Measurements from ENCODE around the gene KRT85. TPM values are rescaled to one million over a fixed set of nuclear protein-coding genes. Genes with fewer than 3 reads are reported as not detected.

Gene KRT85
- polyA plus RNA-seq, 1 donor from 2014 or later: not detected

- H3K4me3 Mint-ChIP-seq: no peak overlapping the region
- H3K27me3 Mint-ChIP-seq: peaks cover 10% of the 10 kb centered on the region
- peaks cover 3% of the 10 kb centered on the region for H3K36me3 Mint-ChIP-seq
- no peaks in the 10 kb centered on the region for H3K9me3 Mint-ChIP-seq
- peak overlapping the region in 1 of 3 donors; percentile 52 for H3K27ac Mint-ChIP-seq
- peaks cover 0 to 6% (median 0%) of the 10 kb centered on the region in 3 donors for H3K4me1 Mint-ChIP-seq
Observed at GRCh38 chr12:52383331-52383730, 16.1 kb upstream of the KRT85 start.

GRCh38 chr12:52382854-52383253, 15.6 kb upstream of the KRT85 start:
- Mint-ChIP-seq H3K27me3 (peaks cover 10% of the 10 kb centered on the region), H3K9me3 (no peaks in the 10 kb centered on the region), H3K36me3 (peaks cover 3% of the 10 kb centered on the region), H3K4me3 (no peak overlapping the region), H3K27ac (no peak overlapping the region), H3K4me1 (peaks cover 0 to 6% (median 0%) of the 10 kb centered on the region in 3 donors)

GRCh38 chr12:52381206-52381605, 13.9 kb upstream of the KRT85 start:
- Mint-ChIP-seq H3K27ac (no peak overlapping the region), H3K4me1 (peaks cover 0 to 6% (median 0%) of the 10 kb centered on the region in 3 donors), H3K9me3 (no peaks in the 10 kb centered on the region)

GRCh38 chr12:52380271-52380694, 13.0 kb upstream of the KRT85 start:
- Mint-ChIP-seq H3K27me3 (peaks cover 12% of the 10 kb centered on the region), H3K4me1 (peaks cover 0 to 6% (median 0%) of the 10 kb centered on the region in 3 donors), H3K36me3 (no peaks in the 10 kb centered on the region), H3K9me3 (no peaks in the 10 kb centered on the region), H3K4me3 (no peak overlapping the region), H3K27ac (no peak overlapping the region)

More at GRCh38 chr12:52381206-52381605, 13.9 kb upstream of the KRT85 start:
- H3K36me3 Mint-ChIP-seq: peaks cover 3% of the 10 kb centered on the region
- no peak overlapping the region for H3K4me3 Mint-ChIP-seq
- H3K27me3 Mint-ChIP-seq: peaks cover 10% of the 10 kb centered on the region

GRCh38 chr12:52379536-52379935, 12.3 kb upstream of the KRT85 start:
- Mint-ChIP-seq H3K4me1 (peaks cover 0 to 6% (median 0%) of the 10 kb centered on the region in 3 donors), H3K36me3 (no peaks in the 10 kb centered on the region), H3K4me3 (no peak overlapping the region), H3K27me3 (peaks cover 12% of the 10 kb centered on the region), H3K27ac (no peak overlapping the region), H3K9me3 (no peaks in the 10 kb centered on the region)

GRCh38 chr12:52378091-52378490, 10.8 kb upstream of the KRT85 start:
- Mint-ChIP-seq H3K4me1 (peaks cover 0 to 6% (median 0%) of the 10 kb centered on the region in 3 donors), H3K27ac (no peak overlapping the region), H3K27me3 (peaks cover 10% of the 10 kb centered on the region), H3K4me3 (no peak overlapping the region), H3K9me3 (peaks cover 0 to 2% (median 0%) of the 10 kb centered on the region in 3 donors), H3K36me3 (no peaks in the 10 kb centered on the region)

GRCh38 chr12:52377266-52377665, 10.0 kb upstream of the KRT85 start:
- peaks cover 10% of the 10 kb centered on the region for H3K27me3 Mint-ChIP-seq
- H3K27ac Mint-ChIP-seq: no peak overlapping the region
- peaks cover 0 to 2% (median 0%) of the 10 kb centered on the region in 3 donors for H3K9me3 Mint-ChIP-seq
- H3K4me3 Mint-ChIP-seq: no peak overlapping the region
- no peaks in the 10 kb centered on the region for H3K36me3 Mint-ChIP-seq
- H3K4me1 Mint-ChIP-seq: no peaks in the 10 kb centered on the region

- Mint-ChIP-seq H3K27ac (no peak overlapping the region), H3K4me1 (no peaks in the 10 kb centered on the region), H3K36me3 (no peaks in the 10 kb centered on the region), H3K27me3 (peaks cover 14% of the 10 kb centered on the region), H3K4me3 (no peak overlapping the region), H3K9me3 (peaks cover 0 to 4% (median 0%) of the 10 kb centered on the region in 3 donors)
Observed at GRCh38 chr12:52372216-52373154, 5.2 kb upstream of the KRT85 start.

- Mint-ChIP-seq H3K27ac (no peak overlapping the region), H3K4me3 (no peak overlapping the region), H3K27me3 (peaks cover 14% of the 10 kb centered on the region), H3K9me3 (peaks cover 0 to 4% (median 0%) of the 10 kb centered on the region in 3 donors), H3K4me1 (no peaks in the 10 kb centered on the region), H3K36me3 (no peaks in the 10 kb centered on the region)
Observed at GRCh38 chr12:52371716-52372115, 4.4 kb upstream of the KRT85 start.

- H3K4me1 Mint-ChIP-seq: no peaks in the 10 kb centered on the region
- no peak overlapping the region for H3K4me3 Mint-ChIP-seq
- peaks cover 14% of the 10 kb centered on the region for H3K27me3 Mint-ChIP-seq
- H3K27ac Mint-ChIP-seq: no peak overlapping the region
- H3K36me3 Mint-ChIP-seq: no peaks in the 10 kb centered on the region
- peaks cover 0 to 4% (median 0%) of the 10 kb centered on the region in 3 donors for H3K9me3 Mint-ChIP-seq
Observed at GRCh38 chr12:52370926-52371608, 3.8 kb upstream of the KRT85 start.

GRCh38 chr12:52369809-52370208, 2.5 kb upstream of the KRT85 start:
- Mint-ChIP-seq H3K4me1 (peaks cover 0 to 2% (median 0%) of the 10 kb centered on the region in 3 donors), H3K4me3 (no peak overlapping the region), H3K27ac (no peak overlapping the region), H3K27me3 (peaks cover 12% of the 10 kb centered on the region), H3K9me3 (peaks cover 0 to 4% (median 0%) of the 10 kb centered on the region in 3 donors), H3K36me3 (no peaks in the 10 kb centered on the region)

- Mint-ChIP-seq H3K27ac (no peak overlapping the region), H3K27me3 (peaks cover 12% of the 10 kb centered on the region)
Observed at GRCh38 chr12:52369211-52369610, 1.9 kb upstream of the KRT85 start.

GRCh38 chr12:52368508-52368907, 1.2 kb upstream of the KRT85 start:
- no peaks in the 10 kb centered on the region for H3K36me3 Mint-ChIP-seq
- no peak overlapping the region for H3K4me3 Mint-ChIP-seq
- H3K9me3 Mint-ChIP-seq: peaks cover 0 to 2% (median 0%) of the 10 kb centered on the region in 3 donors
- H3K4me1 Mint-ChIP-seq: peaks cover 0 to 3% (median 1%) of the 10 kb centered on the region in 3 donors
- H3K27me3 Mint-ChIP-seq: peaks cover 17% of the 10 kb centered on the region
- H3K27ac Mint-ChIP-seq: no peak overlapping the region

More at GRCh38 chr12:52369211-52369610, 1.9 kb upstream of the KRT85 start:
- Mint-ChIP-seq H3K9me3 (peaks cover 0 to 4% (median 0%) of the 10 kb centered on the region in 3 donors), H3K4me3 (no peak overlapping the region), H3K4me1 (peaks cover 0 to 3% (median 1%) of the 10 kb centered on the region in 3 donors), H3K36me3 (no peaks in the 10 kb centered on the region)

GRCh38 chr12:52367876-52368275, 595 bp upstream of the KRT85 start:
- H3K27ac Mint-ChIP-seq: no peak overlapping the region
- no peaks in the 10 kb centered on the region for H3K36me3 Mint-ChIP-seq
- no peak overlapping the region for H3K4me3 Mint-ChIP-seq
- peaks cover 0 to 2% (median 0%) of the 10 kb centered on the region in 3 donors for H3K9me3 Mint-ChIP-seq
- H3K27me3 Mint-ChIP-seq: peaks cover 23% of the 10 kb centered on the region
- peaks cover 0 to 3% (median 1%) of the 10 kb centered on the region in 3 donors for H3K4me1 Mint-ChIP-seq

- Mint-ChIP-seq H3K36me3 (no peaks in the 10 kb centered on the region), H3K27me3 (peaks cover 20% of the 10 kb centered on the region), H3K9me3 (no peaks in the 10 kb centered on the region), H3K4me3 (no peak overlapping the region), H3K4me1 (peaks cover 0 to 5% (median 3%) of the 10 kb centered on the region in 3 donors), H3K27ac (no peak overlapping the region)
Observed at GRCh38 chr12:52364901-52365489, 2.3 kb downstream of the KRT85 start.

All from IgD-negative memory B cell (primary cell).